ENCODE results near the gene BCL2L1. TPM values are rescaled to one million over a fixed set of nuclear protein-coding genes. Genes with fewer than 3 reads are reported as not detected.
A peak's percentile ranks its signal among the peaks of the same experiment; 100 is the strongest.

BCL2L1 gene
- total RNA-seq, 2 donors from 2014 or later: 60.3 to 89.5 TPM

DNA sequence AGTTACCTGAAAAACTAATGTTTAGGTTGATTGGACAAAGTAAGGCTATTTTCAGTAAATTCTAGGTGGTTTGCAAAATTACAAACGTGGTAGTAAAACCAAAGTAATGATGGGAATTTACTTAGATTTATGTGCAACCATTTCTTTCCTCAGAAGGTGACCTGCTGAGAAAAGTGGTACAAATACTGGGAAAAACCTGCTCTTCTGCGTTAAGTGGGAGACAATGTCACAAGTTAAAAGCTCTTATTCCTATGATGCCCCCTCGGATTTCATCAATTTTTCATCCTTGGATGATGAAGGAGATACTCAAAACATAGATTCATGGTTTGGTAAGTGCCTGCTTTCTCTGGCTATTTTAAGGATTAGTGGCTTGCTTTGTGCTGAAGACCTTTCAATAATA lies 34.6 kb upstream of the BCL2L1 start:
- no peak overlapping the region for H3K27ac Mint-ChIP-seq
- H3K36me3 Mint-ChIP-seq (ENCODE audit: low read depth): peaks cover 58% of the 10 kb centered on the region

DNA sequence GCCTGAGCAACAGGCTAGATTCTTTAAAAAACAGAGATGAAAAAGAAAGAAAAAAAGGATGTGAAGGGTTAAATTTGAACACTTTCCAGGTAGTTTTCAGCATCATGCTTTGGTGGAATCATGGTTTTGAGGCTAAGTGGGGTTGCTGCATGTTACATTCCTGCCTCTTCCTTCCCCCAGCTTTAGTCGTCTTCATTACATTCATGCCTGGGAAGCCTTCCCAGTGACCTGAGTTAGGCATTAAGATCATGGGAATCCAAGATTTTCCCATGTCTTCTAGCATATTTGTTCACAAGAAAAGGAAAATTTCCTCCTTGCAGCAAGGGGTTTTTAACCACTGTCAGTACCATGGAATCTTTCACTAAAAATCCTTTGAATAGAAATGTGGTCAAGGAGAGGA lies 28.5 kb upstream of the BCL2L1 start:
- H3K27me3 Mint-ChIP-seq (ENCODE audit: insufficient read depth): no peaks in the 10 kb centered on the region
- no peak for DNase-seq
- peaks cover 14% of the 10 kb centered on the region for H3K4me1 Mint-ChIP-seq
- no peak overlapping the region for H3K4me3 Mint-ChIP-seq
- Histone ChIP-seq H3K4me3 (ENCODE audit: low read length) (no peak overlapping the region), H3K9ac (ENCODE audit: extremely low read depth, low read length, poor library complexity, severe bottlenecking) (no peak overlapping the region), H3K9me3 (ENCODE audit: control insufficient read depth, low read length) (no peaks in the 10 kb centered on the region), H3K27ac (ENCODE audit: low read depth, low read length) (no peak overlapping the region), H3K4me1 (ENCODE audit: control insufficient read depth, insufficient read depth, low read length) (no peaks in the 10 kb centered on the region), H3K36me3 (ENCODE audit: control insufficient read depth, insufficient read depth, low read length) (peaks cover 27% of the 10 kb centered on the region), H3K27me3 (ENCODE audit: control insufficient read depth, insufficient read depth, low read length, poor library complexity, severe bottlenecking) (no peaks in the 10 kb centered on the region)
- H3K27ac Mint-ChIP-seq: peak overlapping the region; percentile 35
- H3K9me3 Mint-ChIP-seq: no peaks in the 10 kb centered on the region
- TF ChIP-seq, protein P1, sequence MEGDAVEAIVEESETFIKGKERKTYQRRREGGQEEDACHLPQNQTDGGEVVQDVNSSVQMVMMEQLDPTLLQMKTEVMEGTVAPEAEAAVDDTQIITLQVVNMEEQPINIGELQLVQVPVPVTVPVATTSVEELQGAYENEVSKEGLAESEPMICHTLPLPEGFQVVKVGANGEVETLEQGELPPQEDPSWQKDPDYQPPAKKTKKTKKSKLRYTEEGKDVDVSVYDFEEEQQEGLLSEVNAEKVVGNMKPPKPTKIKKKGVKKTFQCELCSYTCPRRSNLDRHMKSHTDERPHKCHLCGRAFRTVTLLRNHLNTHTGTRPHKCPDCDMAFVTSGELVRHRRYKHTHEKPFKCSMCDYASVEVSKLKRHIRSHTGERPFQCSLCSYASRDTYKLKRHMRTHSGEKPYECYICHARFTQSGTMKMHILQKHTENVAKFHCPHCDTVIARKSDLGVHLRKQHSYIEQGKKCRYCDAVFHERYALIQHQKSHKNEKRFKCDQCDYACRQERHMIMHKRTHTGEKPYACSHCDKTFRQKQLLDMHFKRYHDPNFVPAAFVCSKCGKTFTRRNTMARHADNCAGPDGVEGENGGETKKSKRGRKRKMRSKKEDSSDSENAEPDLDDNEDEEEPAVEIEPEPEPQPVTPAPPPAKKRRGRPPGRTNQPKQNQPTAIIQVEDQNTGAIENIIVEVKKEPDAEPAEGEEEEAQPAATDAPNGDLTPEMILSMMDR (conservative IDR thresholded peaks at IDR 0.05): no peak
- WGBS, 2 experiments (ENCODE audit: insufficient coverage in 1 of 2, insufficient read length in 1 of 2): 95 to 100% methylated on average over 1 of the region's 1 CpG
- peaks cover 38% of the 10 kb centered on the region for H3K36me3 Mint-ChIP-seq (ENCODE audit: low read depth)

More for the DNA sequence above, 34.6 kb upstream of the BCL2L1 start:
- Histone ChIP-seq H3K4me3 (ENCODE audit: low read length) (no peak overlapping the region), H3K9ac (ENCODE audit: extremely low read depth, low read length, poor library complexity, severe bottlenecking) (no peak overlapping the region), H3K4me1 (ENCODE audit: control insufficient read depth, insufficient read depth, low read length) (no peaks in the 10 kb centered on the region), H3K27ac (ENCODE audit: low read depth, low read length) (no peak overlapping the region), H3K9me3 (ENCODE audit: control insufficient read depth, low read length) (no peaks in the 10 kb centered on the region), H3K36me3 (ENCODE audit: control insufficient read depth, insufficient read depth, low read length) (peaks cover 49% of the 10 kb centered on the region), H3K27me3 (ENCODE audit: control insufficient read depth, insufficient read depth, low read length, poor library complexity, severe bottlenecking) (no peaks in the 10 kb centered on the region)
- Mint-ChIP-seq H3K27me3 (ENCODE audit: insufficient read depth) (no peaks in the 10 kb centered on the region), H3K9me3 (no peaks in the 10 kb centered on the region), H3K4me1 (peaks cover 9% of the 10 kb centered on the region), H3K4me3 (no peak overlapping the region)
- DNase-seq: no peak
- TF ChIP-seq, protein P1 (conservative IDR thresholded peaks at IDR 0.05): no peak
- 91 to 95% methylated on average over 3 of the region's 3 CpGs for WGBS, 2 experiments (ENCODE audit: insufficient coverage in 1 of 2, insufficient read length in 1 of 2)

GRCh38 chr20:31749223-31749622 lies 26.6 kb upstream of the BCL2L1 start:
- H3K27me3 ChIP-seq (ENCODE audit: control insufficient read depth, insufficient read depth, low read length, poor library complexity, severe bottlenecking): no peaks in the 10 kb centered on the region
- Mint-ChIP-seq H3K27me3 (ENCODE audit: insufficient read depth) (no peaks in the 10 kb centered on the region), H3K9me3 (no peaks in the 10 kb centered on the region), H3K27ac (no peak overlapping the region), H3K4me3 (no peak overlapping the region), H3K4me1 (peaks cover 18% of the 10 kb centered on the region), H3K36me3 (ENCODE audit: low read depth) (peaks cover 46% of the 10 kb centered on the region)
- no peak overlapping the region for H3K27ac ChIP-seq (ENCODE audit: low read depth, low read length)
- TF ChIP-seq, protein P1 (conservative IDR thresholded peaks at IDR 0.05): no peak
- H3K4me3 ChIP-seq (ENCODE audit: low read length): no peak overlapping the region
- WGBS, 2 experiments (ENCODE audit: insufficient coverage in 1 of 2, insufficient read length in 1 of 2): 94 to 96% methylated on average over 5 to 8 of the region's 8 CpGs
- no peaks in the 10 kb centered on the region for H3K9me3 ChIP-seq (ENCODE audit: control insufficient read depth, low read length)
- no peak for DNase-seq
- H3K4me1 ChIP-seq (ENCODE audit: control insufficient read depth, insufficient read depth, low read length): no peaks in the 10 kb centered on the region
- peaks cover 45% of the 10 kb centered on the region for H3K36me3 ChIP-seq (ENCODE audit: control insufficient read depth, insufficient read depth, low read length)
- no peak overlapping the region for H3K9ac ChIP-seq (ENCODE audit: extremely low read depth, low read length, poor library complexity, severe bottlenecking)

Data from endodermal cell (in vitro differentiated cells).